ENCODE data around the gene QRSL1. TPM values are rescaled to one million over a fixed set of nuclear protein-coding genes. Genes with fewer than 3 reads are reported as not detected.

Gene QRSL1
- total RNA-seq, 4 donors from 2014 or later = 6.8 to 8.0 (median 8.0) TPM

GRCh38 chr6:106608080-106608668, 21.2 kb upstream of the QRSL1 start:
- DNase-seq (ENCODE audit: low spot score) = no peak
- ATAC-seq (ENCODE audit: low FRiP score) = no peak
- TF ChIP-seq CTCF (IDR thresholded peaks at IDR 0.05) = no peak

GRCh38 chr6:106609699-106610098, 19.7 kb upstream of the QRSL1 start:
- no peak for ATAC-seq (ENCODE audit: low FRiP score)
- no peak for DNase-seq (ENCODE audit: low spot score)
- TF ChIP-seq CTCF (IDR thresholded peaks at IDR 0.05) = no peak

- ATAC-seq (ENCODE audit: low FRiP score) (no peak), DNase-seq (ENCODE audit: low spot score) (no peak)
- TF ChIP-seq CTCF (IDR thresholded peaks at IDR 0.05) = no peak
Measured at GRCh38 chr6:106611030-106611429, 18.3 kb upstream of the QRSL1 start.

GRCh38 chr6:106612671-106613416, 16.5 kb upstream of the QRSL1 start:
- ATAC-seq (ENCODE audit: low FRiP score) = no peak
- DNase-seq (ENCODE audit: low spot score) = no peak

GRCh38 chr6:106613590-106613989, 15.8 kb upstream of the QRSL1 start:
- TF ChIP-seq CTCF (IDR thresholded peaks at IDR 0.05) = no peak
- no peak for DNase-seq (ENCODE audit: low spot score)

More at GRCh38 chr6:106612671-106613416, 16.5 kb upstream of the QRSL1 start:
- no peak for TF ChIP-seq CTCF (IDR thresholded peaks at IDR 0.05)

GRCh38 chr6:106614166-106614565, 15.2 kb upstream of the QRSL1 start:
- ATAC-seq (ENCODE audit: low FRiP score) = no peak
- no peak for TF ChIP-seq CTCF (IDR thresholded peaks at IDR 0.05)
- DNase-seq (ENCODE audit: low spot score) = no peak

More at GRCh38 chr6:106613590-106613989, 15.8 kb upstream of the QRSL1 start:
- ATAC-seq (ENCODE audit: low FRiP score) = no peak

All from omental fat pad (tissue), 4 donors.